Stimulated activated CD4-positive, alpha-beta T cell treated with anti-CD3 and anti-CD28 coated beads, TNF-alpha, amount 100 ng/mL, for 1 hour (primary cell): ENCODE measurements around the gene CYP24A1.

Experiments used
- DNase-seq, 3 donors: peaks; one replicate each; pipeline ENCODE4 v3.0.0-alpha.2; 2020; ENCODE audit warnings: low read depth in 3 of 3, low spot score in 1 of 3

CYP24A1 gene

GRCh38 chr20:54156981-54157835, 16.6 kb downstream of the CYP24A1 start:
- no peak for DNase-seq

- DNase-seq: no peak
These were observed 17.3 kb downstream of the CYP24A1 start for GRCh38 chr20:54156522-54156921.

DNA sequence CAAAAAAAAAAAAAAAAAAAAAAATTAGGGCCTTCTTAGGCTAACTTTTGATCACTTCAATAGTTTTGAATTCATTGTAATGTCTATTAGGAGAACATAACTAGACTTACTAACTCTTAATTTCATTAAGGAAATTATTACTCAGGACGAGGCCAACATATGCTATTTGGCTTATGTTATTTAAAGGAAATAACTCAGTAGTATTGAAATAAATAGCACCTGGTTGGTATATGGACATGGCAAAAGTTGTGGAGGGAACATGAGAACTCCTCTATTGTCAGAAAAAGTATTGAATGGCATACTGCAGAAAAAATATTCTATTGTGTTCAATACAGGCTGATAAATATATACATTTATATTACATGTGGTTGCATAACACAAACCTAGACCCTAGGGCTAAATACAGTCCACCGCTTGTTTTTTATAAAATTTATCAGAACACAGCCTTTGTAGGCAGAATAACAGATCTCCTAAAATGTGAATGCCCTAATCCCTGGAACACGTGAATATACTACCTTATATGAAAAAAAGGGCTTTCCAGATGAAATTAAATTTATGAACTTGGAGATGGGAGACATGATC, 18.0 kb downstream of the CYP24A1 start:
- no peak for DNase-seq

GRCh38 chr20:54154439-54154838, 19.3 kb downstream of the CYP24A1 start:
- no peak for DNase-seq

- DNase-seq: no peak
These were observed 19.9 kb downstream of the CYP24A1 start for GRCh38 chr20:54153847-54154246.

GRCh38 chr20:54153041-54153327, 20.8 kb downstream of the CYP24A1 start:
- no peak for DNase-seq

GRCh38 chr20:54152227-54153040, 21.4 kb downstream of the CYP24A1 start:
- no peak for DNase-seq

GRCh38 chr20:54151511-54152226, 22.1 kb downstream of the CYP24A1 start:
- no peak for DNase-seq

DNA sequence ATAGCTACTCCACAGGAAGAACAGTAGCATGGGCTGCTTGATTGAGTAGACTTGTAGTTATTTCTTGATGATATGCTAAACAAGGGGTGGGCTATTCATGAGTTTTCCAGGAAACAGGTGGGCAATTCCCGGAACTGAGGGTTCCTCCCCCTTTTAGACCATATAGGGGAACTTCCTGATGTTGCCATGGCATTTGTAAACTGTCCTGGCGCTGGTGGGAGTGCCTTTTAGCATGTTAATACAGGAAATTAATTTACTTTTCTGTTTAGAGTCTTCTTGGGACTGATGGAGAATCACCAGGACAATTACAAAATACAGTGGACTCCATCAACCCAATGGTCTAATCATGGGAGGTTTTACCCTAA, 22.7 kb downstream of the CYP24A1 start:
- no peak for DNase-seq

- DNase-seq: no peak
These were observed 24.0 kb downstream of the CYP24A1 start for GRCh38 chr20:54149765-54150264.

DNA sequence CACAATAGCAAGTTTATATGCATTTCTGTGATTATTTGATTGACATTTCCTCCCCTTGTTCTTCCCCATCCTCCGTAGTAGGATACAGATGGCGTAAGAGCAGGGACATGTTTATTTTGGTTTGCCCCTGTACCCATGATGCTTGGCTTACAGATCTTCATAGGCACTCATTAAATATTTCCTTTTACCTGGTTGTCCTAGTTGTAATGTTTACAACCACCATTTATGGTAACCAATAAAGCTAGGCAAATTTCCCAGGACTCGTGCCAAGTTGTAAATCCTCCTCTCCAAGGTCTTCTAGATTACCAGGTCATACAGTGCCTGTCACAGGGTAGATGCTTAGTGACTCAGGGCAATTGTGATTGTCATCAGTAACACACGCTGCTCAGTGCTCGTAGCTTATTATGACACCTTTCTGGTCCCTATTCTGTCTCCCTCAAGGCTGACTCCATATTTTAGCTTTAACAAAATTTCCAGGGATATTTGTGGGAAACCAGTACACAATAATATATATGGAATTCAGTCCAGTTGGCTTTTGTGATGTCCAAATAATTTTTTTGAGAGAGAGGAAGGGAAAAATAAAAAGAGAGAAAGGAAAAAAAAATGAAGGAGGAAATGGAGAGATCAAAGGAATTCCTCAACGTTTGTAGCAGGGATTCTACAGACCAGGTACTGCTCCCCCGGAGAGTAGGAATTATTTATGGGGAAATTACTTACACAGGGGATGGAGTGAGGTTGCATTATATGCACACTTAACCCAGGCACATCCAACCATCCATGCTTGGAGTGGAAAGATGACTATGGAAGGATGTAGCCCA, 24.6 kb downstream of the CYP24A1 start:
- no peak for DNase-seq

- no peak for DNase-seq
These were observed 27.1 kb downstream of the CYP24A1 start for GRCh38 chr20:54146672-54147071.

DNA sequence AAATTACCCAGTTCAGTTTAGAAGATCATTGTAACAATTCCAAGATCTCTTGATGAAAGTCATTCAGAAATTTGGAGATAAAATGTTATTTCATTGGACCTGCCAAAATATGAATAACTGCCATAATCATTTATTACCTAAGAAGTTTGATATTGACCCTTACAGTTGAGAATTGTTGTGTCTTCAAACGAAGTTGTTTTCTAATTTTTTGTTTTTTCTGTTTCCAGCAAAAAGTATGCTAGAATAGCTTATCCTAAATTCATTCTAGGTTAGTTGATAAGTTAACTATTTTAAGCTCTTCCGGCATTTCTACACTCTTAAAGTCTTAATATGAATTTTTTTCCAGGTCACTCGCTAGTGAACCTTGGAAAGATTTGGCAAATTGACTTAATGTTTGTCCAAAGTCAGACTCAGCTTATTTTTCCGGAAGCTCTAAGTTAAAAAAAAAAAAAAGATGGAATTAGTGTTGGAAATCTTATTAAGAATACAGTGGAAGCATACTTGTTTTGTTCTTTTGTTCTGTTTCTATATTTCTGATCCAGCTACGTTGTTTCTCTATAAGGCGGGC, 28.9 kb downstream of the CYP24A1 start:
- no peak for DNase-seq

GRCh38 chr20:54140927-54141566, 32.7 kb downstream of the CYP24A1 start:
- DNase-seq: no peak

DNA sequence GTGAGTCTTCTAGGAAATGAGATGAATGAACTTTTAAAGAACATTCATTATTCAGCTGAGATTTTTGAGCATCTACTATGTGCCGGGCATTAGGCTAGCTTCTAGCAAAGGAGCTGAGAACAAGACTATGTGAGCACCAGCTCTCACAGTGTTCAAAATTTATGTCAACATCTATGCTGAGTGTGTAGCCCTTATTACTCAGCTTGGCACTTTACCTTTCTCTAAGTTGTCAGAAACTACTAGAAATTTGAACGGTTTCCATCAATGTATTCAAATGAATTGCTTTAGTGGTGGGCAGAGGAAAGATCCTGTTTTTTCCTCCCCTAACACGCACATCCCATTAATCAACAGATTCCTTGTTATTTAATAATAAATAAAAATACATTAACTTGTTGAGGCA, 33.3 kb downstream of the CYP24A1 start:
- no peak for DNase-seq

DNA sequence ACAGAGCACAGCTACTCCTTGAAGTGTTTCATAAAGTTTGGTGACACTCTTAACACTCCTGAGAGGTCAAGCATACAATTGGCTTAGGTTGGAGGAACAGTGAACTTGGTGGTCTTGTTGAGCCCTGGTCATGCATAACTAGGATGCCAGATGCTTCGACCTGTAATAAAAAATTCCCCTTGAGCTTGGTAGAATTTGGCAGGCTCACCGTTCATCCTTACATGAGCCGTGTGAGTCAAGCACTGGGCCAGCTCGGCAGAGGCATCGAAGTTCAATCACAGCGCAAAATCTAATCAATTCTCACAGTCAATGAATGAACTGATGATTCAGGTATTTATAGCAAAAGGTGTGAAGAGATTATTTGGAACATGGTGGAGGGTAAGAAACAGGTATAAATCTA, 33.7 kb downstream of the CYP24A1 start:
- DNase-seq: no peak

DNA sequence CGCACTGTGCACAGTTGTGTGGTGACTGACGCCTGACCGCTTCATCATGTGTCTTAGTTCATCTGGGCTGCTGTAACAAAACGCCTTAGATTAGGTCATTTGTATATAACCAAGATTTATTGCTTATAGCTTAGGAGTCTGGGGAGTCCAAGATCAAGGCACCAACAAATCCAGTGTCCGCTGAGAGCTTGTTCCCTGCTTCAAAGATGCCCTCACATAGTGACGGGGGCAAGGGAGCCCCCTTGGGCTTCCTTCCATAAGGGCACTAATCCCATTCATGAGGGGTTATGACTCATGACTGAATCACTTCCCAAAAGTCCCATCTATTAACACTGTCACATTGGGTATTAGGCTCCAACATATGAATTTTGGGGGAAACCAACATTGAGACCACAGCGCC, 34.6 kb downstream of the CYP24A1 start:
- no peak for DNase-seq

DNA sequence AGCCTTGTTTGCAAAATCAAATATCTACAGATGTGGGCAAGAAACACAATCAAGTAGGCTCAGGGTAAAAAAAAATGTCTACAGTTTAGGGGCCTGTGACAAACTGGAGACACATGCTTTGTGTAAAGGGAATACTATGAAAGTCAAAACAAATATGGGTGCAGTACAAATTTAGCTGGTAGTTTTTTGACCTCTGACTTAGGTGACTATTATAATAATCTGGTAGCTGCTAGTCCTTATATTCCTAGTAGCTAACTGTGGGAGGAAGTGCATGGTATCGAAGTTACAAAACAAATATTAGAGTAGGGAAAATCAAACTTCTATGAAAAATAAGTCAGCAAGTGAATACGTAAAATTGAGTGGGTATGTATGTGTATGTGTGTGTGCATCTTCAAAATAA, 35.4 kb downstream of the CYP24A1 start:
- no peak for DNase-seq

GRCh38 chr20:54137115-54137514, 36.7 kb downstream of the CYP24A1 start:
- DNase-seq: no peak
